ENCODE data around the gene NDUFA6. TPM values are rescaled to one million over a fixed set of nuclear protein-coding genes. Genes with fewer than 3 reads are reported as not detected.
A peak's percentile ranks its signal among the peaks of the same experiment; 100 is the strongest.
"Not testable (repeated sequence)": the region's sequence is repeated elsewhere in the genome, so short reads cannot be mapped to it uniquely, and the experiment has no call there.

Gene NDUFA6
- total RNA-seq, 1 donor from 2014 or later: 31.9 TPM

- peak; percentile 56 for DNase-seq (ENCODE audit: low spot score)
- intact Hi-C loops (cut with DNase I): no loop called here
- ATAC-seq: no peak
Observed at GRCh38 chr22:42074846-42075676, 15.5 kb downstream of the NDUFA6 start.

- intact Hi-C loops (cut with DNase I): no loop called here
- ATAC-seq: peak; percentile 1
- peak; percentile 78 for DNase-seq (ENCODE audit: low spot score)
Observed at GRCh38 chr22:42074132-42074811, 16.3 kb downstream of the NDUFA6 start, which contains the start of gene PHETA2. PHETA2 (plus strand) TSS chr22:42074248; CDS start chr22:42077294, 3,046 bp downstream.

GRCh38 chr22:42073621-42074041 is 16.9 kb downstream of the NDUFA6 start:
- ATAC-seq (no peak), DNase-seq (ENCODE audit: low spot score) (peak; percentile 60)
- intact Hi-C loops (cut with DNase I): no loop called here

GRCh38 chr22:42072606-42073330 is 17.8 kb downstream of the NDUFA6 start:
- intact Hi-C loops (cut with DNase I): no loop called here
- DNase-seq (ENCODE audit: low spot score): peak; percentile 54
- no peak for ATAC-seq

- ATAC-seq; intact Hi-C loops (cut with DNase I): not testable (repeated sequence)
- peak; percentile 34 for DNase-seq (ENCODE audit: low spot score)
Observed at GRCh38 chr22:42071508-42071907, 19.1 kb downstream of the NDUFA6 start.

GRCh38 chr22:42070517-42071422 is 19.8 kb downstream of the NDUFA6 start, which contains the start of gene NAGA:
NAGA (minus strand) TSS chr22:42070812; CDS start chr22:42070297, 515 bp downstream.
- ATAC-seq (peak; percentile 97), DNase-seq (ENCODE audit: low spot score) (peak; percentile 97)
- intact Hi-C loops (cut with DNase I): no loop called here

GRCh38 chr22:42069801-42070516 is 20.6 kb downstream of the NDUFA6 start:
- DNase-seq (ENCODE audit: low spot score) (peak; percentile 53), ATAC-seq (peak; percentile 18)
- intact Hi-C loops (cut with DNase I): loop anchor here (10.0 kb wide), 1 partner anchor 95 kb away; no protein-coding TSS in a partner anchor

GRCh38 chr22:42068291-42068690 is 22.3 kb downstream of the NDUFA6 start:
- intact Hi-C loops (cut with DNase I): loop anchor here (10.0 kb wide), 1 partner anchor 93 kb away; no protein-coding TSS in a partner anchor
- DNase-seq (ENCODE audit: low spot score): peak; percentile 50
- ATAC-seq: no peak

- no peak for ATAC-seq
- intact Hi-C loops (cut with DNase I): loop anchor here (10.0 kb wide), 1 partner anchor 93 kb away; no protein-coding TSS in a partner anchor
- DNase-seq (ENCODE audit: low spot score): peak; percentile 54
Observed at GRCh38 chr22:42067671-42068251, 22.8 kb downstream of the NDUFA6 start.

GRCh38 chr22:42066937-42067336 is 23.6 kb downstream of the NDUFA6 start:
- peak; percentile 49 for DNase-seq (ENCODE audit: low spot score)
- intact Hi-C loops (cut with DNase I): loop anchor here (10.0 kb wide), 1 partner anchor 92 kb away; no protein-coding TSS in a partner anchor
- ATAC-seq: no peak

GRCh38 chr22:42066126-42066761 is 24.3 kb downstream of the NDUFA6 start:
- DNase-seq (ENCODE audit: low spot score): peak; percentile 53
- intact Hi-C loops (cut with DNase I): loop anchor here (10.0 kb wide), 1 partner anchor 91 kb away; no protein-coding TSS in a partner anchor

GRCh38 chr22:42065438-42066125 is 25.0 kb downstream of the NDUFA6 start:
- ATAC-seq (no peak), DNase-seq (ENCODE audit: low spot score) (peak; percentile 39)
- intact Hi-C loops (cut with DNase I): loop anchor here (10.0 kb wide), 1 partner anchor 91 kb away; no protein-coding TSS in a partner anchor

More at GRCh38 chr22:42066126-42066761, 24.3 kb downstream of the NDUFA6 start:
- no peak for ATAC-seq

- DNase-seq (ENCODE audit: low spot score) (peak; percentile 40), ATAC-seq (no peak)
- intact Hi-C loops (cut with DNase I): loop anchor here (10.0 kb wide), 1 partner anchor 90 kb away; no protein-coding TSS in a partner anchor
Observed at GRCh38 chr22:42064629-42065028, 25.9 kb downstream of the NDUFA6 start.

GRCh38 chr22:42062506-42063170 is 27.9 kb downstream of the NDUFA6 start:
- ATAC-seq: no peak
- intact Hi-C loops (cut with DNase I): loop anchor here (10.0 kb wide), 1 partner anchor 88 kb away; no protein-coding TSS in a partner anchor
- peak; percentile 38 for DNase-seq (ENCODE audit: low spot score)

GRCh38 chr22:42061041-42061440 is 29.5 kb downstream of the NDUFA6 start:
- ATAC-seq: no peak

More at GRCh38 chr22:42061041-42061440, 29.5 kb downstream of the NDUFA6 start:
- DNase-seq (ENCODE audit: low spot score): peak; percentile 36
- intact Hi-C loops (cut with DNase I): loop anchor here (10.0 kb wide), 1 partner anchor 86 kb away; no protein-coding TSS in a partner anchor
